Natural killer cell (primary cell): ENCODE measurements around the gene CDCA8. TPM values are rescaled to one million over a fixed set of nuclear protein-coding genes. Genes with fewer than 3 reads are reported as not detected.

ENCODE experiments used
- ATAC-seq, 3 donors: fragments of 150-1000 bp in 2 of 3; fragments of 200-7000 bp in 1 of 3; cut with Tn5 transposase; 1 replicate in 1 of 3; 2 replicates in 2 of 3; pipeline ENCODE4 v1.10.0; 2021; ENCODE audit warnings: mild to moderate bottlenecking in 2 of 3, moderate library complexity in 2 of 3
- DNase-seq, 2 donors: peaks; one replicate each; pipeline versions ENCODE4 v3.0.0 to v3.0.0-alpha.2; 2013 to 2021; ENCODE audit warnings: mixed read lengths in 1 of 2
- H3K27ac ChIP-seq: one replicate; pipeline ENCODE4 v1.5.1; 2013; ENCODE audit warnings: mild to moderate bottlenecking, low read length
- H3K27me3 ChIP-seq: one replicate; pipeline ENCODE4 v1.6.1; 2013; ENCODE audit warnings: low read length; ENCODE audit not compliant: control insufficient read depth, insufficient read depth
- H3K36me3 ChIP-seq: one replicate; pipeline ENCODE4 v1.6.1; 2013; ENCODE audit warnings: low read length; ENCODE audit not compliant: control insufficient read depth, insufficient read depth
- H3K4me1 ChIP-seq: one replicate; pipeline ENCODE4 v1.6.1; 2013; ENCODE audit warnings: low read length; ENCODE audit not compliant: control insufficient read depth, insufficient read depth
- H3K4me3 ChIP-seq: one replicate; pipeline ENCODE4 v1.5.1; 2013; ENCODE audit warnings: low read length
- H3K9me3 ChIP-seq: one replicate; pipeline ENCODE4 v1.6.1; 2013; ENCODE audit warnings: low read length; ENCODE audit not compliant: control insufficient read depth, insufficient read depth
- H3K27ac Mint-ChIP-seq, 2 donors: one replicate each; pipeline ENCODE4 v1.8.0; 2022; ENCODE audit warnings: mild to moderate bottlenecking in 2 of 2, mixed read lengths in 2 of 2, moderate library complexity in 1 of 2
- H3K27me3 Mint-ChIP-seq, 2 donors: one replicate each; pipeline ENCODE4 v1.8.0; 2022; ENCODE audit warnings: low read depth in 2 of 2, mixed read lengths in 2 of 2
- H3K36me3 Mint-ChIP-seq: one replicate; pipeline ENCODE4 v1.8.0; 2022; ENCODE audit warnings: mixed read lengths
- H3K4me1 Mint-ChIP-seq, 2 donors: one replicate each; pipeline ENCODE4 v1.8.0; 2022; ENCODE audit warnings: mixed read lengths in 2 of 2
- H3K4me3 Mint-ChIP-seq: one replicate; pipeline ENCODE4 v1.8.0; 2022; ENCODE audit warnings: mild to moderate bottlenecking, moderate library complexity, mixed read lengths
- H3K9me3 Mint-ChIP-seq, 2 donors: one replicate each; pipeline ENCODE4 v1.8.0; 2022; ENCODE audit warnings: mixed read lengths in 2 of 2
- WGBS: methylation state at CpG from one replicate; pipeline ENCODE4 v1.1.7; 2013; ENCODE audit warnings: missing lambda C conversion rate; ENCODE audit not compliant: insufficient coverage; 5-methylcytosine and 5-hydroxymethylcytosine counted together
- intact Hi-C: fragments of 100-400 bp; cut with micrococcal nuclease; formaldehyde crosslinking; loops from one replicate; pipeline ENCODE4 v1.14.2; 2022
- total RNA-seq, 4 donors: library from RNA; stranded (reverse); fragments of 120-200 nt in 1 of 4; gene quantifications; one replicate each; pipeline versions ENCODE4 v1.2.3 to v1.2.4, GENCODE V29; 2013 to 2022
- TF ChIP-seq, protein P1 (sequence below): fragments of 200-600 bp; IDR thresholded peaks from one replicate; pipeline ENCODE4 v1.8.0; 2022; ENCODE audit warnings: antibody characterized with exemption

The CDCA8 gene
- total RNA-seq, 3 donors from 2014 or later (not counting 1 experiment from before 2014, with no cell fraction given): 1.6 to 3.3 (median 2.2) TPM

DNA sequence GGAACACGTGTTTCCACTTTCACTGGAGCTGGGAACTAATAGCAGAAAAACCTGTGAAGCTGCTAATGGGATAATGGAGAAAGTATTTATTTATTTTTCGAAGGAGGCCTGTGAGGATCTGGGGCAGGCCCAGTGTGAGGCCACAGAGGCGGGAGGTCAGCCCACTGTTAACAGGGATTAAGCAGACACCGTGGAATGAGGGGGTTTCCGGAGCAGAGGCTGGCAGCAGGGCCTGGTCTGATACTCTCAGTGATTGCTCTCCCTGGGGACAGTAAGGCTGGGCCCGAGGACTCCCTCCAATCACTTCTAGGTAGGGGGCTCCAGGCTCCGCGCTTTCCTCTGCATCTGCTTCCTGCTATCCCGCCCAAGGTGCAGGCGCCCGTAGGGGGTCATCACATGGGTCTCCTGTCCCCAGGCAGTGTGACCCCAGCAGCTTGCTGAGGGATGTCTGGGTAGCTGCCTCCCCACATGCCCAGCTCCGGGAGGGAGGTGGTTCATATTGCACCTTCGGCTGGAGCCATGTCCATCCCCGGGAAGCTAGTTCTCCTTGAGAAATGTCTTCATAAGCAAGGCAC is 28.8 kb upstream of the CDCA8 start:
- 79% methylated on average over 14 of the region's 14 CpGs for WGBS

DNA sequence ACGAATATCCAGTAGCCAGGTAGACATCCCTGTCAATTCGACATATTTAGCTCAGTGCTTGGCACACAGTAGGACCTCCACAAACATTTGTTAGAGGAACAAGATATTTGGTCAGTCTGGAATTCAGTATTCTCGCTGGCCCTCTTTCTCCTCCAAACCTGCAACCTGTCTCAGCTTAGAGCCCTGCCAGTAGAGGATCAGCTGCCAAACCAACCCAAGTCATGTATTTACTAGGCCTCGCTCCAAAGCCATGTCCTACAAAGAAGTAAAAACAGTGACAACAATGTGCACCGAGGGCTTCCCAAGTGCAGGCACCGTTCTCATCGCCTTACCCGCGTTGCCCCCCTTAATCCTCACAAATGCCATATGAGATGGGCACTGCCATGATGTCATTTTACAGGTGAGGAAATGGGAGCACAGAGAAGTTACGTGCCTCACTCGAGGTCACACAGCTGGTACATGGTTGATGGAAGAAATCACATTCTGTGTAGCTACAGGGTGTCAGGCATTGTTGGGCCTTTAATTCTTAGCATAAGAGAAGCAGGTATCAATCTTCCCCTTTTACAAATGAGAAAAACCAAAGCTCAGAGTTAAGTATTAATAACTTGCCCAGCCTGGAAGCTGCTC is 26.0 kb upstream of the CDCA8 start:
- H3K4me3 Mint-ChIP-seq: no peak overlapping the region
- H3K4me1 ChIP-seq: no peaks in the 10 kb centered on the region
- no peaks in the 10 kb centered on the region for H3K9me3 Mint-ChIP-seq
- TF ChIP-seq, protein P1, sequence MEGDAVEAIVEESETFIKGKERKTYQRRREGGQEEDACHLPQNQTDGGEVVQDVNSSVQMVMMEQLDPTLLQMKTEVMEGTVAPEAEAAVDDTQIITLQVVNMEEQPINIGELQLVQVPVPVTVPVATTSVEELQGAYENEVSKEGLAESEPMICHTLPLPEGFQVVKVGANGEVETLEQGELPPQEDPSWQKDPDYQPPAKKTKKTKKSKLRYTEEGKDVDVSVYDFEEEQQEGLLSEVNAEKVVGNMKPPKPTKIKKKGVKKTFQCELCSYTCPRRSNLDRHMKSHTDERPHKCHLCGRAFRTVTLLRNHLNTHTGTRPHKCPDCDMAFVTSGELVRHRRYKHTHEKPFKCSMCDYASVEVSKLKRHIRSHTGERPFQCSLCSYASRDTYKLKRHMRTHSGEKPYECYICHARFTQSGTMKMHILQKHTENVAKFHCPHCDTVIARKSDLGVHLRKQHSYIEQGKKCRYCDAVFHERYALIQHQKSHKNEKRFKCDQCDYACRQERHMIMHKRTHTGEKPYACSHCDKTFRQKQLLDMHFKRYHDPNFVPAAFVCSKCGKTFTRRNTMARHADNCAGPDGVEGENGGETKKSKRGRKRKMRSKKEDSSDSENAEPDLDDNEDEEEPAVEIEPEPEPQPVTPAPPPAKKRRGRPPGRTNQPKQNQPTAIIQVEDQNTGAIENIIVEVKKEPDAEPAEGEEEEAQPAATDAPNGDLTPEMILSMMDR: no peak
- H3K36me3 ChIP-seq: no peaks in the 10 kb centered on the region
- 89% methylated on average over 11 of the region's 11 CpGs for WGBS
- no peaks in the 10 kb centered on the region for H3K27me3 ChIP-seq
- ATAC-seq (no peak), DNase-seq (no peak)
- H3K4me1 Mint-ChIP-seq: no peaks in the 10 kb centered on the region
- intact Hi-C loops: no loop called here
- H3K27ac ChIP-seq: no peak overlapping the region
- no peaks in the 10 kb centered on the region for H3K36me3 Mint-ChIP-seq
- H3K27me3 Mint-ChIP-seq: no peaks in the 10 kb centered on the region
- no peak overlapping the region for H3K27ac Mint-ChIP-seq
- H3K9me3 ChIP-seq: no peaks in the 10 kb centered on the region
- H3K4me3 ChIP-seq: no peak overlapping the region

More for the DNA sequence above, 28.8 kb upstream of the CDCA8 start:
- no peak for DNase-seq
- no peaks in the 10 kb centered on the region for H3K4me1 ChIP-seq
- Mint-ChIP-seq H3K36me3 (no peaks in the 10 kb centered on the region), H3K27ac (no peak overlapping the region), H3K4me3 (no peak overlapping the region), H3K27me3 (peaks cover 0 to 7% of the 10 kb centered on the region in 2 donors), H3K9me3 (no peaks in the 10 kb centered on the region), H3K4me1 (no peaks in the 10 kb centered on the region)
- no peak overlapping the region for H3K4me3 ChIP-seq
- no peak for ATAC-seq
- no peaks in the 10 kb centered on the region for H3K27me3 ChIP-seq
- H3K36me3 ChIP-seq: no peaks in the 10 kb centered on the region
- H3K9me3 ChIP-seq: no peaks in the 10 kb centered on the region
- H3K27ac ChIP-seq: no peak overlapping the region
- intact Hi-C loops: no loop called here
- TF ChIP-seq, protein P1: no peak

DNA sequence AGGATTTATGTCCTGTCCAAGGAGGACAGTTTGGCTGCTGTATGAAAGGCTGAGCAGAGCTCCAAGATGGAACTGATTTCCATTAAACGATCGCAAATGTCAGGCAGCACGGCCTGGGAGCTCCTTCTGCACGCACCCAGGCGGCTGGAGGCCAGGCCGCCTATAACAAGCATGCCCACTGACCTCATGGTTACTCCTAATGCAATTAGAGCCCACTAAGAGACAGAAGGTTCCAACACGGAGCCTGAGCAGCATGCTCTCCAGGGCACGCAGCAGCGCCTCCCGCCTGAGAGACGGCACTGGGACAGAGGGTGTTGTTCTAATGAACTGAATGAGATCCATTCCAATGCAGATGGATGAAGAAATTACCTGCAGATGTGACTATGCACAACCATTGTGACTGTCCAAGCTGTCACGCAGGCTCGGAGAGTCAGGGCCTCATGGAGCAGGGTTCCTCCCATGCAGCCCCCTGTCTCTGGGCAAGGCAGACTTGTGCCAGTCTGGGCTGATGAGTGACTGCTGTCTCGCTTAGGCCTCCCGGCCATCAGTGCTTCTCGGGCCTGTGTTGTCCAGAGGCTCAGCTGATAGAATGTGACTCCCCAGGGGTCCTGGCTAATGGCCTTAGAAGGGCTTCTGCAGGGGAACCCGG is 25.2 kb upstream of the CDCA8 start:
- no peaks in the 10 kb centered on the region for H3K36me3 ChIP-seq
- Mint-ChIP-seq H3K27me3 (peaks cover 0 to 6% of the 10 kb centered on the region in 2 donors), H3K27ac (no peak overlapping the region)

More for the DNA sequence above, 25.2 kb upstream of the CDCA8 start:
- intact Hi-C loops: no loop called here
- 87% methylated on average over 17 of the region's 17 CpGs for WGBS
- no peaks in the 10 kb centered on the region for H3K9me3 ChIP-seq
- Mint-ChIP-seq H3K4me3 (no peak overlapping the region), H3K36me3 (no peaks in the 10 kb centered on the region), H3K9me3 (no peaks in the 10 kb centered on the region), H3K4me1 (no peaks in the 10 kb centered on the region)
- no peak for ATAC-seq
- no peak overlapping the region for H3K27ac ChIP-seq
- H3K27me3 ChIP-seq: no peaks in the 10 kb centered on the region
- TF ChIP-seq, protein P1: no peak
- no peak for DNase-seq
- H3K4me3 ChIP-seq: no peak overlapping the region
- no peaks in the 10 kb centered on the region for H3K4me1 ChIP-seq
